ENCODE measurements around the gene SASH1. TPM values are rescaled to one million over a fixed set of nuclear protein-coding genes. Genes with fewer than 3 reads are reported as not detected.

SASH1 gene
- total RNA-seq, 1 donor from 2014 or later: 15.5 TPM

DNA sequence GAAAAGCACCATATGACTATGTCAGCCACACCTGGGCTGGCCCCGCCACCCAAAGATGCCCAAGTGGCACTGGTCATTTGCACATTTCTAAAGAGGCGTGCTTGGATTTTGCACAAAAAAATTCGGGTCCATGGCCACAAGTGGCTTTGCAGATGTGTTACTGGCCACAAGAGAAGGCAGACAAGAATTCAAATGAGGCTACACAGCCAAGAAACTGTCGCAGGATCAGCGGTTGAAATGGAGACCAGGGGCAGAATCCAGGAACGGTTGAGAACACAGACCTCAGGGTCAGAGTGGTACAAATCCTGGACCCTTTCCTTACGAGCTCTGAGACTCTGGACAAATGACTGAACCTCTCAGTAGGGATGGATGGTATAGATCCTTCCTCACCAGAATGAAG, 48.6 kb upstream of the SASH1 start:
- H3K4me2 ChIP-seq (ENCODE audit: low read length): no peak overlapping the region
- Mint-ChIP-seq H3K36me3 (ENCODE audit: low read depth, unreplicated experiment) (no peaks in the 10 kb centered on the region), H3K27ac (ENCODE audit: unreplicated experiment) (no peak overlapping the region), H3K4me1 (ENCODE audit: low read depth, unreplicated experiment) (no peaks in the 10 kb centered on the region), H3K27me3 (ENCODE audit: low read depth, unreplicated experiment) (peaks cover 2% of the 10 kb centered on the region), H3K4me3 (ENCODE audit: unreplicated experiment) (no peak overlapping the region), H3K9me3 (ENCODE audit: unreplicated experiment) (no peaks in the 10 kb centered on the region)
- no peak for TF ChIP-seq EZH2 (IDR thresholded peaks at IDR 0.05; ENCODE audit: insufficient read depth, low read length)
- DNase-seq (ENCODE audit: low read depth): no peak
- no peak overlapping the region for H3K4me3 ChIP-seq (ENCODE audit: insufficient read depth, low read depth, low read length)
- no peaks in the 10 kb centered on the region for H3K9me3 ChIP-seq (ENCODE audit: insufficient read depth, low read depth, low read length)
- no peaks in the 10 kb centered on the region for H3K27me3 ChIP-seq (ENCODE audit: insufficient read depth, low read length)
- H3K9ac ChIP-seq (ENCODE audit: low read length): no peak overlapping the region
- peaks cover 6% of the 10 kb centered on the region for H3K4me1 ChIP-seq (ENCODE audit: insufficient read depth, low read length)
- H4K20me1 ChIP-seq (ENCODE audit: insufficient read depth, low read length): no peaks in the 10 kb centered on the region
- H3K79me2 ChIP-seq (ENCODE audit: insufficient read depth, low read length): no peaks in the 10 kb centered on the region
- FAIRE-seq: no peak
- no peak overlapping the region for H3K27ac ChIP-seq (ENCODE audit: low read depth, low read length)
- no peaks in the 10 kb centered on the region for H3K36me3 ChIP-seq (ENCODE audit: insufficient read depth, low read length)
- H2AFZ ChIP-seq (ENCODE audit: low read depth, low read length): no peak overlapping the region

DNA sequence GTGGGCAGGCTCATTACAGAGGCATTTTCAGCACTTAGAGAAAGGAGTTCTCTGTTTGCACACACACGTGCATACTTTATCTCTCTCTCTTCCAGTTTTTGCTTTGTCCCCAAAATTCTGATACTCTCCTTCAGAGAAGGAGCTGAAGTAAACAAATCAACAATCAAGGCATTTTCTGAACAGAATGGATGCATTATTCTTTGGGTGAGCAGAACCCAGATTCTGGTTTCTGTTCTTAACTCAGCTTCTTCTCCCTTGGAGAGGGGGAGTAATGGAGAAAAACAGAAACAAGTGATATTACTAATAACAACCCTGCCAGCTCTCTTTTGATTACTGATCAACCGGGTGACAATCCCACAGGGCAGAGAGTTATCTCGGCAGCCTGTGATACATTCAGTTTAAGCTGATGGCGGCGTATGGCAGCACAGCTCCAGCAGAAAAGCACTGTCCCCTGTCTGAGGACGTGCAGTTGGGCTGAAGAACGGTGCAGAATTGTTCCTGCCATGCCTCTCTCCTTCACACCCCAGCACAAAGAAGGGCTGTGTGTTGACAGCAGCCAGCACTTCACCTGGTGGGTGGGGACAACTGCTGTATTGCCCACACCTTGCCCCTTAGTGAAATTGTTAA, 47.3 kb upstream of the SASH1 start:
- H3K36me3 Mint-ChIP-seq (ENCODE audit: low read depth, unreplicated experiment): no peaks in the 10 kb centered on the region
- Histone ChIP-seq H4K20me1 (ENCODE audit: insufficient read depth, low read length) (no peaks in the 10 kb centered on the region), H3K27me3 (ENCODE audit: insufficient read depth, low read length) (no peaks in the 10 kb centered on the region), H3K4me3 (ENCODE audit: insufficient read depth, low read depth, low read length) (no peak overlapping the region), H3K4me2 (ENCODE audit: low read length) (no peak overlapping the region), H3K36me3 (ENCODE audit: insufficient read depth, low read length) (no peaks in the 10 kb centered on the region), H3K9me3 (ENCODE audit: insufficient read depth, low read depth, low read length) (no peaks in the 10 kb centered on the region), H3K27ac (ENCODE audit: low read depth, low read length) (no peak overlapping the region), H3K79me2 (ENCODE audit: insufficient read depth, low read length) (no peaks in the 10 kb centered on the region), H2AFZ (ENCODE audit: low read depth, low read length) (no peak overlapping the region), H3K9ac (ENCODE audit: low read length) (no peak overlapping the region), H3K4me1 (ENCODE audit: insufficient read depth, low read length) (peaks cover 6% of the 10 kb centered on the region)
- H3K27me3 Mint-ChIP-seq (ENCODE audit: low read depth, unreplicated experiment): peaks cover 2% of the 10 kb centered on the region
- no peak for TF ChIP-seq EZH2 (IDR thresholded peaks at IDR 0.05; ENCODE audit: insufficient read depth, low read length)
- TF ChIP-seq, protein P1, sequence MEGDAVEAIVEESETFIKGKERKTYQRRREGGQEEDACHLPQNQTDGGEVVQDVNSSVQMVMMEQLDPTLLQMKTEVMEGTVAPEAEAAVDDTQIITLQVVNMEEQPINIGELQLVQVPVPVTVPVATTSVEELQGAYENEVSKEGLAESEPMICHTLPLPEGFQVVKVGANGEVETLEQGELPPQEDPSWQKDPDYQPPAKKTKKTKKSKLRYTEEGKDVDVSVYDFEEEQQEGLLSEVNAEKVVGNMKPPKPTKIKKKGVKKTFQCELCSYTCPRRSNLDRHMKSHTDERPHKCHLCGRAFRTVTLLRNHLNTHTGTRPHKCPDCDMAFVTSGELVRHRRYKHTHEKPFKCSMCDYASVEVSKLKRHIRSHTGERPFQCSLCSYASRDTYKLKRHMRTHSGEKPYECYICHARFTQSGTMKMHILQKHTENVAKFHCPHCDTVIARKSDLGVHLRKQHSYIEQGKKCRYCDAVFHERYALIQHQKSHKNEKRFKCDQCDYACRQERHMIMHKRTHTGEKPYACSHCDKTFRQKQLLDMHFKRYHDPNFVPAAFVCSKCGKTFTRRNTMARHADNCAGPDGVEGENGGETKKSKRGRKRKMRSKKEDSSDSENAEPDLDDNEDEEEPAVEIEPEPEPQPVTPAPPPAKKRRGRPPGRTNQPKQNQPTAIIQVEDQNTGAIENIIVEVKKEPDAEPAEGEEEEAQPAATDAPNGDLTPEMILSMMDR (IDR thresholded peaks at IDR 0.05; ENCODE audit: insufficient read depth, low read depth, low read length): no peak
- H3K27ac Mint-ChIP-seq (ENCODE audit: unreplicated experiment): no peak overlapping the region
- no peak for DNase-seq (ENCODE audit: low read depth)
- no peak for FAIRE-seq
- H3K9me3 Mint-ChIP-seq (ENCODE audit: unreplicated experiment): no peaks in the 10 kb centered on the region
- no peak overlapping the region for H3K4me3 Mint-ChIP-seq (ENCODE audit: unreplicated experiment)
- H3K4me1 Mint-ChIP-seq (ENCODE audit: low read depth, unreplicated experiment): no peaks in the 10 kb centered on the region

DNA sequence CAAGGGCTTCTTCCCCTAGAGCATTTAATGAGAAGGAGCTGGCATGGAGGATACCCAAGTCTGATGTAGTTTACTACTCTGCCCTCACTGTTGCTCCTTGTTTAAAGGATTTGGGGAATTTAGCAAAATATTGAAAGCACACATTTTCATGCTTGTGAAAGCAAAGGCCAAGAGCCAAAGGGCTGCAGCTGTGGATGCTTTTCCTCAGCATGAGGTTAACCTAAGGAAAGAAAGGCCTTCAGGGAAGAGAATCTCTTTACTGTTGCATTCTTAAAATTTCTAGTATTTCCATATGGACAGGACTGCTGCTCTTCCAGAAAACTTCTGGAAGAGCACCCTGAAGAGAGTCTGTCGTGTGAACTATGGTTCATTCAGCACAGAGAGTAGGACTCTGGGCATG, 45.9 kb upstream of the SASH1 start:
- Histone ChIP-seq H3K36me3 (ENCODE audit: insufficient read depth, low read length) (no peaks in the 10 kb centered on the region), H4K20me1 (ENCODE audit: insufficient read depth, low read length) (no peaks in the 10 kb centered on the region), H3K4me1 (ENCODE audit: insufficient read depth, low read length) (peaks cover 3% of the 10 kb centered on the region), H3K9ac (ENCODE audit: low read length) (no peak overlapping the region), H3K9me3 (ENCODE audit: insufficient read depth, low read depth, low read length) (no peaks in the 10 kb centered on the region), H2AFZ (ENCODE audit: low read depth, low read length) (no peak overlapping the region), H3K4me2 (ENCODE audit: low read length) (no peak overlapping the region), H3K27me3 (ENCODE audit: insufficient read depth, low read length) (no peaks in the 10 kb centered on the region), H3K4me3 (ENCODE audit: insufficient read depth, low read depth, low read length) (no peak overlapping the region), H3K27ac (ENCODE audit: low read depth, low read length) (no peak overlapping the region), H3K79me2 (ENCODE audit: insufficient read depth, low read length) (no peaks in the 10 kb centered on the region)
- Mint-ChIP-seq H3K9me3 (ENCODE audit: unreplicated experiment) (no peaks in the 10 kb centered on the region), H3K4me3 (ENCODE audit: unreplicated experiment) (no peak overlapping the region), H3K4me1 (ENCODE audit: low read depth, unreplicated experiment) (no peaks in the 10 kb centered on the region), H3K36me3 (ENCODE audit: low read depth, unreplicated experiment) (no peaks in the 10 kb centered on the region), H3K27ac (ENCODE audit: unreplicated experiment) (no peak overlapping the region), H3K27me3 (ENCODE audit: low read depth, unreplicated experiment) (peaks cover 2% of the 10 kb centered on the region)
- DNase-seq (ENCODE audit: low read depth): no peak
- FAIRE-seq: no peak
- TF ChIP-seq, protein P1 (IDR thresholded peaks at IDR 0.05; ENCODE audit: insufficient read depth, low read depth, low read length): no peak
- TF ChIP-seq EZH2 (IDR thresholded peaks at IDR 0.05; ENCODE audit: insufficient read depth, low read length): no peak

All from astrocyte (in vitro differentiated cells and primary cell).